SU-DHL-6 (cell line): ENCODE measurements around the gene ELFN2.
A peak's percentile ranks its signal among the peaks of the same experiment; 100 is the strongest.

Experiments used
- H2AFZ ChIP-seq: fragments of 200-600 bp; sonication (generic); 2 replicates; pipeline ENCODE4 v1.6.1; 2014; ENCODE audit warnings: low read depth, mild to moderate bottlenecking, moderate library complexity, mixed read lengths, antibody characterized with exemption, low read length; ENCODE audit not compliant: severe bottlenecking
- H3F3A ChIP-seq: fragments of 200-600 bp; shearing (Covaris generic); 2 replicates; pipeline ENCODE4 v1.6.0; 2016; ENCODE audit warnings: antibody characterized with exemption, mild to moderate bottlenecking; ENCODE audit not compliant: insufficient read depth
- H3K27ac ChIP-seq: fragments of 200-600 bp; sonication (generic); 2 replicates; pipeline ENCODE4 v1.5.1; 2016; ENCODE audit warnings: low read depth, mild to moderate bottlenecking, low read length, moderate library complexity, mixed read lengths
- H3K27me3 ChIP-seq: fragments of 200-600 bp; sonication (generic), shearing (Covaris generic); 2 replicates; pipeline ENCODE4 v1.6.0; 2014; ENCODE audit warnings: mild to moderate bottlenecking, low read length
- H3K36me3 ChIP-seq: fragments of 200-600 bp; sonication (generic); 2 replicates; pipeline ENCODE4 v1.6.1; 2014; ENCODE audit warnings: mild to moderate bottlenecking, low read length, mixed read lengths
- H3K4me2 ChIP-seq: fragments of 300-600, 200-600 bp; shearing (Covaris generic), sonication (generic); 2 replicates; pipeline ENCODE4 v1.6.0; 2014; ENCODE audit warnings: low read length, low read depth, mild to moderate bottlenecking; ENCODE audit not compliant: poor library complexity, severe bottlenecking
- H3K4me3 ChIP-seq: fragments of 200-600 bp; sonication (generic); 2 replicates; pipeline ENCODE4 v1.5.1; 2014; ENCODE audit warnings: antibody characterized with exemption, low read length, mild to moderate bottlenecking, mixed read lengths; ENCODE audit not compliant: insufficient read depth, poor library complexity, severe bottlenecking
- H3K79me2 ChIP-seq: fragments of 200-600 bp; sonication (generic); 2 replicates; pipeline ENCODE4 v1.6.1; 2014; ENCODE audit warnings: mild to moderate bottlenecking, low read length, moderate library complexity; ENCODE audit not compliant: insufficient read depth
- H3K9ac ChIP-seq: fragments of 200-600 bp; sonication (generic); 2 replicates; pipeline ENCODE4 v1.7.0; 2014; ENCODE audit warnings: mild to moderate bottlenecking, low read length
- H3K9me2 ChIP-seq: fragments of 200-600 bp; sonication (generic); replicated peaks from 2 replicates; pipeline ENCODE4 v1.6.1; 2014; ENCODE audit warnings: low read length; ENCODE audit not compliant: insufficient read depth
- H3K9me3 ChIP-seq: fragments of 200-600 bp; sonication (generic); 2 replicates; pipeline ENCODE4 v1.6.1; 2014; ENCODE audit warnings: low read length, mixed read lengths; ENCODE audit not compliant: insufficient read depth
- H4K20me1 ChIP-seq: fragments of 200-600 bp; sonication (generic); 2 replicates; pipeline ENCODE4 v1.6.1; 2014; ENCODE audit warnings: low read depth, mild to moderate bottlenecking, antibody characterized with exemption, low read length, moderate library complexity, mixed read lengths
- CTCF ChIP-seq: fragments of 200-600 bp; sonication (generic); IDR thresholded peaks from one replicate; pipeline ENCODE4 v1.5.1; 2017; ENCODE audit warnings: antibody characterized with exemption, mild to moderate bottlenecking, low read length, moderate library complexity; ENCODE audit not compliant: insufficient read depth, poor library complexity, severe bottlenecking
- EZH2phosphoT487 ChIP-seq: fragments of 200-600 bp; sonication (generic), shearing (Covaris generic); conservative IDR thresholded peaks from 2 replicates; pipeline ENCODE4 v1.6.1; 2018; ENCODE audit warnings: mild to moderate bottlenecking, antibody characterized with exemption, low read length, moderate library complexity, mixed read lengths

The ELFN2 gene

GRCh38 chr22:37474447-37475090, 47.3 kb upstream of the ELFN2 start:
- no peaks in the 10 kb centered on the region for H4K20me1 ChIP-seq
- no peaks in the 10 kb centered on the region for H3K27me3 ChIP-seq
- H3F3A ChIP-seq = 0 out of 2 replicates have a peak, but pooled peaks cover 5% of the 10 kb centered on the region
- no peak overlapping the region for H2AFZ ChIP-seq
- no peak overlapping the region for H3K4me3 ChIP-seq
- H3K4me2 ChIP-seq = no peak overlapping the region
- no peak overlapping the region for H3K9ac ChIP-seq
- H3K9me3 ChIP-seq = no peaks in the 10 kb centered on the region
- TF ChIP-seq EZH2phosphoT487 (no peak), CTCF (no peak)
- peak overlapping the region; percentile 94; the same call in 1 of the 2 replicates for H3K27ac ChIP-seq
- 0 out of 2 replicates have a peak, but pooled peaks cover 6% of the 10 kb centered on the region for H3K36me3 ChIP-seq
- H3K79me2 ChIP-seq = no peaks in the 10 kb centered on the region
- H3K9me2 ChIP-seq = no peaks in the 10 kb centered on the region

- no peaks in the 10 kb centered on the region for H3K79me2 ChIP-seq
- 0 out of 2 replicates have a peak, but pooled peaks cover 6% of the 10 kb centered on the region for H3K36me3 ChIP-seq
- no peak overlapping the region for H3K9ac ChIP-seq
- TF ChIP-seq CTCF = no peak
- TF ChIP-seq EZH2phosphoT487 = no peak
- H3K27me3 ChIP-seq = no peaks in the 10 kb centered on the region
- 0 out of 2 replicates have a peak, but pooled peaks cover 5% of the 10 kb centered on the region for H3F3A ChIP-seq
- H4K20me1 ChIP-seq = no peaks in the 10 kb centered on the region
- H3K4me2 ChIP-seq = no peak overlapping the region
- H3K9me2 ChIP-seq = no peaks in the 10 kb centered on the region
- H3K27ac ChIP-seq = no peak overlapping the region
- H3K9me3 ChIP-seq = no peaks in the 10 kb centered on the region
- H2AFZ ChIP-seq = no peak overlapping the region
- H3K4me3 ChIP-seq = no peak overlapping the region
These were observed 46.2 kb upstream of the ELFN2 start for GRCh38 chr22:37473437-37473946.

GRCh38 chr22:37472418-37473006, 45.2 kb upstream of the ELFN2 start:
- Histone ChIP-seq H3F3A (0 out of 2 replicates have a peak, but pooled peaks cover under 1% of the 10 kb centered on the region), H3K4me2 (no peak overlapping the region), H3K27me3 (no peaks in the 10 kb centered on the region), H4K20me1 (no peaks in the 10 kb centered on the region), H3K9me3 (no peaks in the 10 kb centered on the region), H3K9me2 (no peaks in the 10 kb centered on the region), H3K4me3 (no peak overlapping the region), H3K27ac (no peak overlapping the region), H3K36me3 (0 out of 2 replicates have a peak, but pooled peaks cover 6% of the 10 kb centered on the region), H2AFZ (no peak overlapping the region), H3K79me2 (no peaks in the 10 kb centered on the region), H3K9ac (no peak overlapping the region)
- peak; percentile 70 for TF ChIP-seq CTCF
- no peak for TF ChIP-seq EZH2phosphoT487
